ENCODE measurements around the gene UQCC3. TPM values are rescaled to one million over a fixed set of nuclear protein-coding genes. Genes with fewer than 3 reads are reported as not detected.

Gene UQCC3, protein sequence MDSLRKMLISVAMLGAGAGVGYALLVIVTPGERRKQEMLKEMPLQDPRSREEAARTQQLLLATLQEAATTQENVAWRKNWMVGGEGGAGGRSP
- polyA plus RNA-seq (2013, experiment 1 of 4), result 11.2 TPM
- polyA plus RNA-seq (2013, experiment 2 of 4), result 11.0 TPM
- polyA plus RNA-seq (2013, experiment 3 of 4), result 11.9 TPM
- polyA plus RNA-seq (2013, experiment 4 of 4), result 11.4 TPM

- Histone ChIP-seq H3K4me1 (ENCODE audit: control insufficient read depth, insufficient read depth, low read length) (peaks cover 7% of the 10 kb centered on the region), H3K4me3 (ENCODE audit: insufficient read depth, low read depth, low read length) (peak within 1 kb of the TSS; percentile 88)
Measured at GRCh38 chr11:62671608-62672389, at the start of gene UQCC3, which contains the start of gene LBHD1. UQCC3 (plus strand) TSS chr11:62671673; CDS start chr11:62671746, 73 bp downstream. LBHD1 (minus strand) TSS chr11:62672267; CDS start chr11:62670031, 2,236 bp downstream.

GRCh38 chr11:62622476-62623089 lies 48.9 kb upstream of the UQCC3 start:
- 90 to 92% methylated on average over 6 to 7 of the region's 7 CpGs for WGBS, 2 experiments
- peak overlapping the region; percentile 66 for H3K27ac ChIP-seq (ENCODE audit: insufficient read depth, low read depth, low read length, poor library complexity, severe bottlenecking)
- H3K4me3 ChIP-seq (ENCODE audit: insufficient read depth, low read depth, low read length), result no peak overlapping the region

More at GRCh38 chr11:62671608-62672389, at the start of gene UQCC3, which contains the start of gene LBHD1:
- H3K27ac ChIP-seq (ENCODE audit: insufficient read depth, low read depth, low read length, poor library complexity, severe bottlenecking), result peak within 1 kb of the TSS; percentile 75
- H3K9me3 ChIP-seq (ENCODE audit: control insufficient read depth, low read length), result no peaks in the 10 kb centered on the region
- H3K27me3 ChIP-seq (ENCODE audit: control insufficient read depth, insufficient read depth, low read length, poor library complexity, severe bottlenecking), result no peaks in the 10 kb centered on the region
- H3K36me3 ChIP-seq (ENCODE audit: control insufficient read depth, insufficient read depth, low read length), result peaks cover 8% of the 10 kb centered on the region
- WGBS, 2 experiments, result 1% methylated on average over 59 of the region's 59 CpGs

GRCh38 chr11:62627713-62628112 lies 43.8 kb upstream of the UQCC3 start:
- peaks cover 63% of the 10 kb centered on the region for H3K36me3 ChIP-seq (ENCODE audit: control insufficient read depth, insufficient read depth, low read length)
- 91 to 92% methylated on average over 3 of the region's 3 CpGs for WGBS, 2 experiments
- no peaks in the 10 kb centered on the region for H3K4me1 ChIP-seq (ENCODE audit: control insufficient read depth, insufficient read depth, low read length)
- H3K9me3 ChIP-seq (ENCODE audit: control insufficient read depth, low read length), result no peaks in the 10 kb centered on the region
- no peak overlapping the region for H3K27ac ChIP-seq (ENCODE audit: insufficient read depth, low read depth, low read length, poor library complexity, severe bottlenecking)
- H3K4me3 ChIP-seq (ENCODE audit: insufficient read depth, low read depth, low read length), result no peak overlapping the region
- H3K27me3 ChIP-seq (ENCODE audit: control insufficient read depth, insufficient read depth, low read length, poor library complexity, severe bottlenecking), result no peaks in the 10 kb centered on the region

More at GRCh38 chr11:62622476-62623089, 48.9 kb upstream of the UQCC3 start:
- peaks cover 10% of the 10 kb centered on the region for H3K4me1 ChIP-seq (ENCODE audit: control insufficient read depth, insufficient read depth, low read length)
- H3K9me3 ChIP-seq (ENCODE audit: control insufficient read depth, low read length), result no peaks in the 10 kb centered on the region
- no peaks in the 10 kb centered on the region for H3K27me3 ChIP-seq (ENCODE audit: control insufficient read depth, insufficient read depth, low read length, poor library complexity, severe bottlenecking)
- H3K36me3 ChIP-seq (ENCODE audit: control insufficient read depth, insufficient read depth, low read length), result peaks cover 19% of the 10 kb centered on the region

GRCh38 chr11:62632492-62632891 lies 39.0 kb upstream of the UQCC3 start:
- 95 to 96% methylated on average over 6 of the region's 6 CpGs for WGBS, 2 experiments
- Histone ChIP-seq H3K9me3 (ENCODE audit: control insufficient read depth, low read length) (no peaks in the 10 kb centered on the region), H3K36me3 (ENCODE audit: control insufficient read depth, insufficient read depth, low read length) (peaks cover 79% of the 10 kb centered on the region), H3K27ac (ENCODE audit: insufficient read depth, low read depth, low read length, poor library complexity, severe bottlenecking) (no peak overlapping the region), H3K4me1 (ENCODE audit: control insufficient read depth, insufficient read depth, low read length) (no peaks in the 10 kb centered on the region), H3K27me3 (ENCODE audit: control insufficient read depth, insufficient read depth, low read length, poor library complexity, severe bottlenecking) (no peaks in the 10 kb centered on the region), H3K4me3 (ENCODE audit: insufficient read depth, low read depth, low read length) (no peak overlapping the region)

- Histone ChIP-seq H3K36me3 (ENCODE audit: control insufficient read depth, insufficient read depth, low read length) (peaks cover 11% of the 10 kb centered on the region), H3K9me3 (ENCODE audit: control insufficient read depth, low read length) (no peaks in the 10 kb centered on the region), H3K4me1 (ENCODE audit: control insufficient read depth, insufficient read depth, low read length) (no peaks in the 10 kb centered on the region), H3K27ac (ENCODE audit: insufficient read depth, low read depth, low read length, poor library complexity, severe bottlenecking) (no peak overlapping the region), H3K27me3 (ENCODE audit: control insufficient read depth, insufficient read depth, low read length, poor library complexity, severe bottlenecking) (no peaks in the 10 kb centered on the region), H3K4me3 (ENCODE audit: insufficient read depth, low read depth, low read length) (no peak overlapping the region)
- 94 to 96% methylated on average over 8 of the region's 8 CpGs for WGBS, 2 experiments
Measured at GRCh38 chr11:62644220-62644619, 27.3 kb upstream of the UQCC3 start.

- Histone ChIP-seq H3K36me3 (ENCODE audit: control insufficient read depth, insufficient read depth, low read length) (peaks cover 17% of the 10 kb centered on the region), H3K4me1 (ENCODE audit: control insufficient read depth, insufficient read depth, low read length) (no peaks in the 10 kb centered on the region), H3K27ac (ENCODE audit: insufficient read depth, low read depth, low read length, poor library complexity, severe bottlenecking) (peak overlapping the region; percentile 91), H3K4me3 (ENCODE audit: insufficient read depth, low read depth, low read length) (peak overlapping the region; percentile 87), H3K27me3 (ENCODE audit: control insufficient read depth, insufficient read depth, low read length, poor library complexity, severe bottlenecking) (no peaks in the 10 kb centered on the region), H3K9me3 (ENCODE audit: control insufficient read depth, low read length) (no peaks in the 10 kb centered on the region)
- WGBS, 2 experiments, result 37 to 42% methylated on average over 11 of the region's 11 CpGs
Measured at GRCh38 chr11:62645671-62645945, 25.9 kb upstream of the UQCC3 start.

DNA sequence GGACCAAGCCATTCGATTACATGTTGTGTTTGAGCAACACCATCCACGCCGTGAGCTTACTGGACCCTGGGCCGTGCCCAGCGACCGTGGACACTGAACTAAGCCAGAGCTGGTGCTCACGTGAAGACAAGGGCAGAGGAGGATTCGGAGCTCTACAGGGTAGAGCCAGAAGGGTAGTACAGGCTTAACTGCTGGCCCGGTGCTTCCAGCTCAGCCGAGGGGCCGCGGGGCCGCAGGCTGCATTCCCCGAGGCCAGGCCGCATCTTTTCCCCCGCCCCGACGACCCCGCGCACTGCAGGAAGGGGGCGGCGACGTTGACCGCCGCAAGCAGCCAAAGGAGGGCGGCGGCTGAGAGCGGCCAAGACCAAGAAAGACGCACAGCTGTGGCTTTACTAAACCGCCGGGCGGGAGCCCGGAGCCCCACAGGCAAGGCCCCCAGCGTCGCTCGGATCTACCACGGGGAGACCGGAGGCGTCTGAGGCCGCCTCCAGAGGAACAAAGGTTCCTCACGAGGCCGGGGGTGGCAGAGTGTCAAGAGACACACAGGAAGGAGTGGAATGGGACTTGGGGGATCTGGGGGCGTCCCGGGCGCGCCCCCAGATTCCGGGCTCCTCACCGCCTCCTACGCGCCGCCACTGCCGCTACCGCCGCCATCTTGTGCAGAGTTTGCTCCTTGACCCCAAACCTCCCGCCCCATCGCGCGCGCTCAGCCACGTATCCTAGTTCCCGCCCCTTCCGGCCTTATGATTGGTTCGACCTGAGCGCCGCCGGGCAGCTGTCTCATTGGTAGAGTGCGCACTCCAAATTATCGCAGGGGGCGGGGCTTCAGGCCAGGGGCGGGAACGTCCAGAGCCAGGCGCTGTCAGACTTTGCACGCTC lies 25.3 kb upstream of the UQCC3 start, which contains the start of gene GANAB:
TSS of gene GANAB (minus strand) at position 668 of the 879 bp plus-strand sequence. CDS start at position 654, 14 bp downstream.
- no peaks in the 10 kb centered on the region for H3K4me1 ChIP-seq (ENCODE audit: control insufficient read depth, insufficient read depth, low read length)
- H3K9me3 ChIP-seq (ENCODE audit: control insufficient read depth, low read length), result no peaks in the 10 kb centered on the region
- peaks cover 17% of the 10 kb centered on the region for H3K36me3 ChIP-seq (ENCODE audit: control insufficient read depth, insufficient read depth, low read length)
- peak within 1 kb of the TSS; percentile 87 for H3K4me3 ChIP-seq (ENCODE audit: insufficient read depth, low read depth, low read length)
- WGBS, 2 experiments, result 0 to 1% methylated on average over 73 of the region's 73 CpGs
- H3K27me3 ChIP-seq (ENCODE audit: control insufficient read depth, insufficient read depth, low read length, poor library complexity, severe bottlenecking), result no peaks in the 10 kb centered on the region
- peak within 1 kb of the TSS; percentile 91 for H3K27ac ChIP-seq (ENCODE audit: insufficient read depth, low read depth, low read length, poor library complexity, severe bottlenecking)

DNA sequence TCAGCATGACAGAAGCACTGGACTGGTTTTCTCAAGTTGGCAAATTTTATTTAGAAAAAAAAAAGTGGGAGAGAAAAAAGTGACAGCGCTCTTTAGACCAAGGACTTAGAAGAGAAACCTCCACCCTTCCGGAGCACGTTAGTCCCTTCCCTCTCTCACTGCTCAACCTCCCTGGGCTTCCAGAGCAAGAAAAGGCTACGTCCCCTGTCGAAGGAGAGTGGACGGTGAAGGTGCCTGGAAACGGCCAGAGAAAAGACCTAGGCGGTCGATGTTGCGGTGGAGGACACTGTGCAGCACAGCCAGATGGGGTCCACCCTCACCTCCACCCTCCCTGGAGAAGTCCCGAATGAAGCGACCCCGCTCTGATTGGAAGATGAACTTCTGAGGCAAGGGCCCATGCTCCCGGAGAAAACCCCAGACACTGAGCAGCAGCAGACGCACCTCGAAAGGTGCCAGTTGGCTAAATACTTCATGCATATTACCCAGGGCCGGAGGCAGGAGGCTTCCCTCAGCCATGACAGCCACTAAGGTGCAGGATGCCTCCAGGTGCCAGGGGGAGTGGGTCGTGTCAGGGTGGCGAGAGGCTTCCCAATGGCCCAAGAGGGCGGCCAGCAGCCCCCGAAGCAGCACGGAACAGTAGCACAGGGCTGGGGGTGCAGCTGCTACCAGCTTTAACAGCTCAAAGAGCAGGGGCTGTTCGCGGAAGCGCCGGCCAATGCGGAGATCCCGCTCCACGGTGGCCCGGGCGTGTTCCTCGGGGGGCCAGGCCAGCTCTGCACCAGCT lies 24.5 kb upstream of the UQCC3 start:
- Histone ChIP-seq H3K36me3 (ENCODE audit: control insufficient read depth, insufficient read depth, low read length) (peaks cover 17% of the 10 kb centered on the region), H3K4me3 (ENCODE audit: insufficient read depth, low read depth, low read length) (no peak overlapping the region), H3K27ac (ENCODE audit: insufficient read depth, low read depth, low read length, poor library complexity, severe bottlenecking) (no peak overlapping the region)

GRCh38 chr11:62647609-62648005 lies 23.9 kb upstream of the UQCC3 start:
- no peak overlapping the region for H3K4me3 ChIP-seq (ENCODE audit: insufficient read depth, low read depth, low read length)
- no peaks in the 10 kb centered on the region for H3K27me3 ChIP-seq (ENCODE audit: control insufficient read depth, insufficient read depth, low read length, poor library complexity, severe bottlenecking)
- H3K4me1 ChIP-seq (ENCODE audit: control insufficient read depth, insufficient read depth, low read length), result no peaks in the 10 kb centered on the region
- 95 to 96% methylated on average over 6 of the region's 6 CpGs for WGBS, 2 experiments
- no peaks in the 10 kb centered on the region for H3K9me3 ChIP-seq (ENCODE audit: control insufficient read depth, low read length)
- H3K27ac ChIP-seq (ENCODE audit: insufficient read depth, low read depth, low read length, poor library complexity, severe bottlenecking), result no peak overlapping the region
- peaks cover 17% of the 10 kb centered on the region for H3K36me3 ChIP-seq (ENCODE audit: control insufficient read depth, insufficient read depth, low read length)

More for the DNA sequence above, 24.5 kb upstream of the UQCC3 start:
- Histone ChIP-seq H3K4me1 (ENCODE audit: control insufficient read depth, insufficient read depth, low read length) (no peaks in the 10 kb centered on the region), H3K9me3 (ENCODE audit: control insufficient read depth, low read length) (no peaks in the 10 kb centered on the region), H3K27me3 (ENCODE audit: control insufficient read depth, insufficient read depth, low read length, poor library complexity, severe bottlenecking) (no peaks in the 10 kb centered on the region)
- WGBS, 2 experiments, result 79 to 81% methylated on average over 32 of the region's 32 CpGs
